Frontal cortex (tissue), 4 donors: Measurements from ENCODE around the gene SYDE1. TPM values are rescaled to one million over a fixed set of nuclear protein-coding genes. Genes with fewer than 3 reads are reported as not detected.
"Not testable (repeated sequence)": the region's sequence is repeated elsewhere in the genome, so short reads cannot be mapped to it uniquely, and the experiment has no call there.

Experiments
- DNase-seq, 2 donors: peaks; one replicate each; pipeline ENCODE4 v3.0.0; 2012; ENCODE audit warnings: low spot score in 2 of 2
- FAIRE-seq: peaks from 2 replicates; lab custom pipeline; 2012; peaks lifted over from hg19 to GRCh38; lab: Jason Lieb, UNC
- total RNA-seq: library from RNA; depleted of rRNA; stranded (reverse); fragments of >200 nt; gene quantifications from one replicate; pipeline ENCODE4 v1.2.3, GENCODE V29; 2014
- donor health status: control.
- donor health status: control.
- donor health status: control.

Gene SYDE1, protein sequence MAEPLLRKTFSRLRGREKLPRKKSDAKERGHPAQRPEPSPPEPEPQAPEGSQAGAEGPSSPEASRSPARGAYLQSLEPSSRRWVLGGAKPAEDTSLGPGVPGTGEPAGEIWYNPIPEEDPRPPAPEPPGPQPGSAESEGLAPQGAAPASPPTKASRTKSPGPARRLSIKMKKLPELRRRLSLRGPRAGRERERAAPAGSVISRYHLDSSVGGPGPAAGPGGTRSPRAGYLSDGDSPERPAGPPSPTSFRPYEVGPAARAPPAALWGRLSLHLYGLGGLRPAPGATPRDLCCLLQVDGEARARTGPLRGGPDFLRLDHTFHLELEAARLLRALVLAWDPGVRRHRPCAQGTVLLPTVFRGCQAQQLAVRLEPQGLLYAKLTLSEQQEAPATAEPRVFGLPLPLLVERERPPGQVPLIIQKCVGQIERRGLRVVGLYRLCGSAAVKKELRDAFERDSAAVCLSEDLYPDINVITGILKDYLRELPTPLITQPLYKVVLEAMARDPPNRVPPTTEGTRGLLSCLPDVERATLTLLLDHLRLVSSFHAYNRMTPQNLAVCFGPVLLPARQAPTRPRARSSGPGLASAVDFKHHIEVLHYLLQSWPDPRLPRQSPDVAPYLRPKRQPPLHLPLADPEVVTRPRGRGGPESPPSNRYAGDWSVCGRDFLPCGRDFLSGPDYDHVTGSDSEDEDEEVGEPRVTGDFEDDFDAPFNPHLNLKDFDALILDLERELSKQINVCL
- total RNA-seq = 1.2 TPM

DNA sequence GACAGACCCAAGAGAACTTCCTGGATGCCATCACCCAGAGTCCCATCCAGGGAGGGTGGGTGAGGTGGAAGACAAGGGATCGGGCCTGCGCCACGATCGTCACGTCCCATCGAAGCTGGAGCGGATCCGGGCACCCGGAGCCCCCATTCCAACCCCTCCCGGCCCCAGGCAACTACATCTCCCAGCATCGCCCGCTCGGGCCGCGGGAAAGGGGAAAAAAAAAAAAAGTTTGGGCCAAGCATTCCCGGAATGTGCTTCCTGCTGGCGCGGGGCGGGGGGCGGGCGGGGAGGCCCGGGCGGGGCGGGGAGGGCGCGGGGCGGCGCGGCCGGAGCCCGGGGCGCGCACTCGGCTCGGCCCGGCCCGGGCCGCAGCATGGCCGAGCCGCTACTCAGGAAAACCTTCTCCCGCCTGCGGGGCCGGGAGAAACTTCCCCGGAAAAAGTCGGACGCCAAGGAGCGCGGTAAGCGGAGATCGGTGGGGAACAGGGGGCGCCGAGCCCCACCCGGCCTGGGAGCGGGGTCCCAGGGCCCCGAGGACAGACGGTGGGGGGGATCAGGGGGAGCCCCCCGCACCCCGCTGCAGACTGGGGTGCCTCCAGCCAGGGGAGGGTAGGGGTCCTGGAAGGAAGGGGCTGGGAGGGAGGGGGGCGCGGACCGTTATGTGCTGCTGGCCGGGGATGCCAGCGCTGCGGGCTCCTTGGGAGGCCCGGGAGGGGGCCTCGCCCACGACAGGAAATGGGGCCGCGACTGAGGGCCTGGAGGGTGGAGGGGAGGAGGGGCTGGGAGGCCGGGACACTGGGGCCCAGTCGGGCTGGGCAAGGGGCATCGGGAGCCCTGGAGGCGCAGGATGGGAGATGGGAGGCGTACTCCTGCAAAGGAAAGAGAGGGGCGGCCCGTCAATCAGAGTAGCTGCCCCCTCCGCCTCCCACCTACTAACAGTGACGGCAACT lies at the start of gene SYDE1:
Gene SYDE1 (plus strand): TSS at position 341 of the 950 bp plus-strand sequence. CDS start 33 bp downstream, at position 374.
- FAIRE-seq = no peak
- DNase-seq = peak in 1 of 2 donors; percentile 69

DNA sequence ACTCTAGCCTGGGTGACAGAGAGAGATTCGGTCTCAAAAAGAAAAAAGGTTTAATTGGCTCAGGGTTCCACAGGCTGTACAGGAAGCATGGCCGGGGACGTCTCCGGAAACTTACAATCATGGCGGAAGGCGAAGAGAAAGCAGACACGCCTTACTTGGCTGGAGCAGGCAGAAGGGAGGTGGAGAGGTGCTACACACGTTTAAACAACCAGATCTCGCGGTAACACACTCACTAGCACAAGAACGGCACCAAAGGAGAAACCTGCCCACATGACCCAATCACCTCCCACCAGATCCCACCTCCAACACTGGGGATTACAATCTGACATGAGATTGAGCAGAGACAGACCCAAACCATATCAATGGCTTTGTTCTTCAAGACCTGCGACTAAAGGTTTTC lies 45.2 kb upstream of the SYDE1 start:
- no peak for DNase-seq
- FAIRE-seq = no peak

DNA sequence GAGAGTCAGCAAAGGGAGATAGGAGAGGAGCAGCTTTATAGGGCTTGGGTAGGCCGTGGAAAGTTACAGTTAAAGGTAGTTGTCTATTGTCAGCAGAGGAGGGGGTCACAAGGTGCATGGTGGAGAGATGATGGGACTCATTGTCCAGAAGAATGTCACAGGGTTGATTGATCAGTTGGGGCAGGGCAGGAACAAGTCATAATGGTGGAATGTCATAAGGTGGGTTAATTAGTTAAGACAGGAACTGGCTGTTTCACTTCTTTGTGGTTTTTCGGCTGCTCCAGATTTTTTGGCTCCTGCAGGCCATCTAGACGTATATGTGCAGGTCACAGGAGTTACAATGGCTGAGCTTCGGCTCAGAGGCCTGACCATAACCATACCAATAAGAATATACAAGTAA lies 36.8 kb upstream of the SYDE1 start:
- not testable (repeated sequence) for FAIRE-seq, DNase-seq

DNA sequence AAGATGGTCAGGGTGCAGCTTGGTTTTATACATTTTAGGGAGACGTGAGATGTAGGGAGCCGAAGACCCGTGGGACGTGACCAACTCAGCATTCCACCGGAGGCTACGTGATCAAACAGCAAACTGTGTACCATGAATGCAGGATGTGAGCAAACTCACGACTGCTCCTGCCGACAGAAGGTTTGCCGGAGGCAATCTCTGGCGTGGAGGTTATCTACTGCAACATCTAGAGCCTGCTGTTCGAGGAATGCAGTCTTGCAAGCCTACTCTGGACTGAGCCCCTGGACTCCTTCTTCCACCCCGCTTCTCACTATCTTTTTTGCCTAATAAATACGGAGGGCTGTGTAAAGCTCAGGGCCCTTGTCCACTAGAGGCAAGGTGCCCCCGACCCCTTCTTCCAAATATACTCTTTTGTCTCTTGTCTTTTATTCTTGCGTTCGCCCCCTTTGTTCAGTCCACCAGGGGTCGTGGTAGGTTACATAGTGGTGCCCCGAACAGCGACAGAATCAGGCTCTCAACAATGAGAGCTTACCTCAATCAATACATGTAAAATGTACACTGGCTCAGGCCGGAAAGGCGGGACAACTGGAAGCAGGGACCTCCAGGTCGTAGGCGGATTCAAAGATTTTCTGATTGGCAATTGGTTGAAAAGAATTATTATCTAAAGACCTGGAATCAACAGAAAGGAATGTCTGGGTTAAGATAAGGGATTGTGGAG lies 34.1 kb upstream of the SYDE1 start:
- FAIRE-seq = no peak
- no peak for DNase-seq

DNA sequence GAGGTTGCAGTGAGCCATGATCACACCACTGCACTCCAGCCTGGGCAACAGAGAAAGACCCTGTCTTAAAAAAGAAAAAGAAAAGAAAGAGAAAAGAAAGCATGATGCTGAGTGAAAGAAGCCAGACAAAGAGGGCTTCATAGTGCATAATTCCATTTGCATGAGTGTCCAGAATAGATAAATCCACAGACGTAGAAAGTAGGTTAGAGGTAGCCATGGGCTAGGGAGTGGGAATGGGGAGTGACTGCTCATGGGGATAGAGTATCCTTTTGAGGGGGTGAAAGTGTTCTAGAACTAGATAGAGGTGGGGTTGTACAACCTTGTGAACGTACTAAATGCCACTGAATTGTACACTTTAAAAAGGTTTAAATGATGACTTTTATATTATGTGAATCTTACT lies 32.8 kb upstream of the SYDE1 start:
- no peak for DNase-seq
- no peak for FAIRE-seq

DNA sequence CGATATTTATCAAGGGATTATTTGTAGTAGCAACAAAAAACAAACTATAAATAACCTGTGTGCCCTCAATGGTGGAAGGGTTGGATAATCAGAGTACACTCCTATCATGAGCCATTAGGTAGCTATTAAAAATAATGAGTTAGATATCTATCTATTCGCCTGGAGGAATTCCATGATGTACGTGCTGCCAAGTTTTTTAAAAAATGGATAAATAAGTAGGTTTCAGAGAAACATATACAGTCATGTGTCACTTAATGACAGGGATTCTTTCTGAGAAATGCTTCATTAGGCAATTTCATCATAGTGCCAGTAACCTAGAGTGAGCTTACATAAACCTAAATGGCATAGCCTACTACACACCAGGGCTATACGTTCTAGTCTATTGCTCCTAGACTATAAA lies 31.4 kb upstream of the SYDE1 start:
- DNase-seq = no peak
- FAIRE-seq = no peak

DNA sequence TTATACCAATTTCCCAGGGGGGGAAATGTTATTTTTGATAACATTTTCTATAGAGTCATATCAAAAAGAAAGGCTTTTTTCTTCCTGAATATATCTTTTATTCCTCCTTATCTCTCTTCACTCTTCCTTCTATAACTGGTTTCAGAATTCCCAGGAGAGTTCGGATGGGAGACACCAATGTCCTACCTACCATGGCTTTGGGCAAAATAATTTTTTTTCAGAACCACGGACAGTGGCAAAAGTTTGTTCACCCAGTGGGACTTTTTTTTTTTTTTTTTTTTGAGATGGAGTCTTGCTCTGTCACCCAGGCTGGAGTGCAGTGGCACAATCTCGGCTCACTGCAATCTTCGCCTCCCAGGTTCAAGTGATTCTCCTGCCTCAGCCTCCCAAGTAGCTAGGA lies 27.2 kb upstream of the SYDE1 start:
- not testable (repeated sequence) for FAIRE-seq, DNase-seq

DNA sequence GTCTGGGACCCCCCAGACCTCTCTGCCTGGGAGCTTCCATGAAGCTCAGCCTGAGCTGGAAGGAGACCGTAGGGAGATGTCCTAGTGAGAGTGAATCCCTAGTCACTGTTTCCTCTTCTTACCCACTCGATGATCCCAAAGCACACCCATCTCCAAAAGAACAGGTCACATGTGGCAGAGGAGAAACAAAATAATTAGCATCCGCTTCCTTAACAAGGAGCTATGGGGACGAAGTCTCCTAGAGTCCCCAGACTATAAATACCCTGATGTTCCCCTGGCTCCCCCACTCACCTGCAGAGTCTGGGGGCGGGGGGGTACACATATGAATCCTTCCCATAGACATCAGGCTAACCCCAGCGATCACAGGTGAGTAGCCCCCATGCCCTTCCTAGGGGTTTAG lies 25.3 kb upstream of the SYDE1 start, which contains the start of gene OR1I1:
Gene OR1I1 (plus strand): TSS at position 301 of the 400 bp plus-strand sequence. CDS start 4,855 bp downstream, outside the sequence.
- FAIRE-seq (no peak), DNase-seq (no peak)

DNA sequence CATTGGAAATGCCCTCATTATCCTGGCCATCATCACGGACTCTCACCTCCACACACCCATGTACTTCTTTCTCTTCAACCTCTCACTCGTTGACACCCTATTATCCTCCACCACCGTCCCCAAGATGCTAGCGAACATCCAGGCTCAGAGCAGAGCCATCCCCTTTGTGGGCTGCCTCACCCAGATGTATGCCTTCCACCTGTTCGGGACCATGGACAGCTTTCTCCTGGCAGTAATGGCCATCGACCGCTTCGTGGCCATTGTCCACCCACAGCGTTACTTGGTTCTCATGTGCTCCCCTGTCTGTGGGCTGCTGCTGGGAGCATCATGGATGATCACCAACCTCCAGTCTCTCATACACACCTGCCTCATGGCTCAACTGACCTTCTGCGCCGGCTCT lies 20.0 kb upstream of the SYDE1 start:
- FAIRE-seq (no peak), DNase-seq (no peak)

DNA sequence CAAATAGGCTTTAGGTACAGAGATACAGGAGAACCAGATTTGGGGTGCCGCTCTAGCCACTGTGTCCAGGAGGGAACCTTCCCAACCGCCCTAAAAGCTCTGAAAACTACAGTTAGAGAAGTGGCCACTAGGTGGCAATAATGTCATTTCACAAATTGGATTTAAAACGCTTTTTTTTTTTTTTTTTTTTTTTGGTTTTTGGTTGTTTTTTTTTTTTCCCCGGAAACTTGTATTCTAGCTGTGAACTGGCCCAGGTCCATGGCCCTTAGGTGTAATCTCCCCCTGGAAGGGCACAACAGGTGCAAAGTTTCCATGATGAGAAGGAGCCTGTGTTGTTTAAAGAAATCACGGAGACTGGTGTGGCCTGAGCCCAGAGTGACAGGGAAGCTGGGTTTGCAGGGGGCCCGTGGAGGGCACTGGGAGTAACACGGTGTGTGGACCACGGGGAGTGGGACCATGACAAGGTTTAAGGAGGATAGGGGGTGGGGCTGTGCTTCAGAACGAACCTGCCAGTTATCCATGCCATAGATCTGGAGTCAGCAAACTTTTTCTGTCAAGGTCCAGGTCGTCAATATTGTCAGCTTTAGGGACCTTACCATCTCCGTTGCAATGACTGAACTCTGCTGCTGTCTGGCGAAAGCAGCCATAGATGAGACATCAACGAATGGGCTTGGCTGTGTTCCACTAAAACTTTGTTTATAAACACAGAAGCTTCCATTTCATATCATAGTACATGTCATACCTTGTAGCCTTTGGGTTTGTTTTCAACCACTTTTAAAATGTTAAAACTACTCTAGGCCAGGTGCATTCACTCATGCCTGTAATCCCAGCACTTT lies 15.1 kb upstream of the SYDE1 start:
- DNase-seq (peak in 1 of 2 donors; percentile 47), FAIRE-seq (no peak)

DNA sequence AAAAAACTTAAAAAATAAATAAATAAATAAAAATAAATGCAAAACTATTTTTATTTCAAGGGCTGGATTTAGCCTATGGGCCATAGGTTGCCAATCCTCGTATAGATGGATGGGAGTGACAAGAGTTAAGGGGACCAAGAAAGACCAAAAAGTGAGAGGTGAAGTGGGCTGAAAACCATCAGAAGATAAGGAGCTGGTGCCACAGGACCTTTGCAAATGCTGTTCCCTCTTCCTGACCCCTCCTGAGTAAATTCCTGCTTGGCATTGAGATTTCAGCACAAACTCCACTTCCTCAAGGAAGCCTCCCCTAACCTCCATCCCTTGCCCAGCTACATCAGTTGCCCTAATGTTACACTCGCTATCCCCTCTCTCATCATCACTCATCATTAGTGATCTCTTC lies 14.2 kb upstream of the SYDE1 start:
- DNase-seq (no peak), FAIRE-seq (no peak)

DNA sequence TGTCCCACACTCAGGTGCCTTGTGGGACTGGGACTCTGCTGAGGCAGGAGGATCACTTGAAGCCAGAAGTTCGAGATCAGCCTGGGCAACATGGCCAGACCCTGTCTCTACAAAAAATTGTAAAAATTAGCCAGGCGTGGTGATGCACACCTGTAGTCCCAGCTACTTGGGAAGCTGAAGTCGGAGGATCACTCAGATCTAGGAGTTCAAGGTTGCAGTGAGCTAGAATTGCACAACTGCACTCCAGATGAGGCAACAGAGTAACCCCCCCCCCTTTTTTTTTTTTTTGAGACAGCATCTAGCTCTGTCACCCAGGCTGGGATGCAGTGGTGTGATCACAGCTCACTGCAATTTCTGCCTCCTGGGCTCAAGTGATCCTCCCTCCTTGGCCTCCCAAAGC lies 11.0 kb upstream of the SYDE1 start:
- DNase-seq (no peak), FAIRE-seq (no peak)

DNA sequence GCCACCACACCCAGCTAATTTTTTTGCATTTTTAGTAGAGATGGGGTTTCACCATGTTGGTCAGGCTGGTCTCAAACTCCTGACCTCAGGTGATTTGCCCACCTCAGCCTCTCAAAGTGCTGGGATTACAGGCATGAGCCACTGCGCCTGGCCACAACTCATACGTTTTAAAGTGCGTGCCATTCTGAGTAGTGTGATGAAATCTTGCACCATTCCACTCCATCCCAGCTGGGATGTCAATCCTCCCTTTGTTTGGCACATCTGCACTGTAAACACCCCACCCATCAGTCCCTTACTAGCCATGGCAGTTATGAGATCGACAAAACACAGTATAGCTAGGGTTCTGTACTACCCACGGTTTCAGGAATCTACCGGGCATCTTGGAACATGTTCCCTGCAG lies 9.2 kb upstream of the SYDE1 start:
- DNase-seq, FAIRE-seq: not testable (repeated sequence)

DNA sequence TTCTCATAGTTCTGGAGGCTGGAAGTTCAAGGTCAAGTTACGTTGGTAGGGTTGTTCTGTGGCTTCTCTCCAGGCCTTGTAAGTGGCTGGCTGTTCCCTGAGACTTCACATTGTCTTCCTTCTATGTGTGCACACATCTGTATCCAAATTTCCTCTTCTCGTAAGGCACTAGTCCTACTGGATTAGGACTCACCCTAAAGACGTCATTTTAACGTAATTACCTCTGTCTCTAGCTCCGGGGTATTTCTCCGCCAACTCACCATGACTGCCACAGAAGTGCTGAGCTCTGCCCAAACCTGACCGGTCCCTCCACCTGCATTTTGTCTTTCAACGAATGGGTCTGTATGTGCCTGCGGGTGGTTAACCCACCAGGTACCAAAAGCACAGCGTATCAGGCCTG lies 8.7 kb upstream of the SYDE1 start:
- no peak for DNase-seq
- FAIRE-seq = no peak

DNA sequence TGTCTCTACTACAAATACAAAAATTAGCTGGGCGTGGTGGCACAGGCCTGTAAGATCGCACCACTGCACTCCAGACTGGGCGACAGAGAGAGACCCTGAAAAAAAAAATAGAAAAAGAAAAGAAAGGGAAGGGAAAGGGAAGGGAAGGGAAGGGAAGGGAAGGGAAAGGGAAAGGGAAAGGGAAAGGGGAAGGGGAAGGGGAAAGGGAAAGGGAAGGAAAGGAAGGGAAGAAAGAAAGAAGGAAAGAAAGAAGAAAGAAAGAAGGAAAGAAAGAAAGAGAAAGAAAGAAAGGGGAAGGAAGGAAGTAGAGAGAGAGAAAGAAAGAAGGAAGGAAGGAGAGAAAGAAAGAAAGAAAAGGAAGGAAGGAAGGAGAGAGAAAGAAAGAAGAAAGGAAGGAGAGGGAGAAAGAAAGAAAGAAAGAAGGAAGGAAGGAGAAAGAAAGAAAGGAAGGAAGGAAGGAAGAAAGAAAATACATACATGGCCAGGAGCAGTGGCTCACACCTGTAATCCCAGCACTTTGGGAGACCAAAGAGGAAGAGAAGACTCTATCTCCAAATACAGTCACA lies 8.1 kb upstream of the SYDE1 start:
- no peak for FAIRE-seq
- DNase-seq = no peak

DNA sequence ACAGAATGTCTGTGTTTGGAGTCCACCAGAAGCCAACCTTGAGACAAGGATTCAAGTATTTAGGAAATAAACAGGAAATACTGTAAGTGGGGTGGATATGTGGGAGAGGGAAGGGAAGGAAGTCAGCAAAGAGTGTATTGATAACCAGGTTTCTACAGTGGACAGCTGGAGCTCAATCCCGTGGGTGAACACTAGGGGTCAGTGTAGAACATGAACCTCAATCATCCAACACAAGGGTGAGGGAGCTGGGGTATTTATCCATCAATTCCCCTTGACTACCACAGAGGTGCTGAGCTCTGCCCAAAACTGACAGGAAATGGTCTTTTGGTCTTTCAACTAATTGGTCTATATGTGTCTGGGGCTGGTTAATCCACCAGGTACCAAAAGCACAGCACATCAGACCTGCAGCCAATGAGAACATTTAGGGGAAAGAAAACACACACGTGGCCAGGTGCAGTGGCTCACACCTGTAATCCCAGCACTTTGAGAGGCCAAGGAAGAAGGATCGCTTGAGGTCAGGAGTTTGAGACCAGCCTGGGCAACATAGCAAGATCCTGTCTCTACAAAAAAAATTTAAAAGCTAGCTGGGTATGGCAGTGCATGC lies 5.6 kb upstream of the SYDE1 start:
- DNase-seq (peak in 1 of 2 donors; percentile 8), FAIRE-seq (no peak)

DNA sequence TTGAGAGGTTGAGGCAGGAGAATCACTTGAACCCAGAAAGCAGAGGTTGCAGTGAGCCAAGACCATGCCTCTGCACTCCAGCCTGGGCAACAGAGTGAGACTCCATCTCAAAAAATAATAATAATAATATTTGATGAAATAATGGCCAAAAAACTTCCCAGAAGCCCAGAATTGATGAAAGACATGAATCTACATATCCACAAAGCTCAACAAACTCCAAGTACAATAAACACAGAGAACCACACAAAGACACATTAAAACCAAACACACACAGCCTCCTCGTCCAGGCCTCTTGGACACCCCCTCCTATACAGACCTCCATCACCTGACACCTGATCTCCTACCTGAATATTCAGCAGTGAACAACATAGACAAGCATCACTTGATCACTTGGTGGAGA lies 3.2 kb upstream of the SYDE1 start:
- DNase-seq (no peak), FAIRE-seq (no peak)

DNA sequence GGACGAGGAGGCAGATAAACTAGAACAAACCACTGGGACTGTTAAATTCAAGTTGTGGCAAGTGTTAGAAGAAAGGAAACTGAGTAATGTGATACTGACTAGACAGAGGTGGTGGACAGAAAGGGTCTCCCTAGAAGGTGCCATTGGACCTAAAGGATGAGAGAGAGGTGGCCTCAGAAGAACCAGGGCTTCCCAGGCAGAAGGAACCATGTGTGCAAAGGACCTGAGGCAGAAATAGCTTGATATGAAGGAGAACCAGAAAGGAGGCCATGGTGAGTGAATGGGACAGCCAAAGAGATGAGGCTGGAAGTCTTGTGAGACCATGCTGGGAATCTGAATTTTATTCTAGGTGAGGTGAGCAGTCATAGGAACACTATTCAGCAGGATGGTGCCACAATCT lies 2.8 kb upstream of the SYDE1 start:
- no peak for DNase-seq
- FAIRE-seq = no peak
